Measurements from ENCODE around the gene EWSR1.

The EWSR1 gene

GRCh38 chr22:29253561-29254285 is 14.3 kb upstream of the EWSR1 start:
- in situ Hi-C loops (cut with MboI; ENCODE audit: low pct_unique_long_range_greater_than_20kb, low sequenced_read_pairs, unreplicated experiment) = no loop called here
- no peak for TF ChIP-seq CTCF (IDR thresholded peaks at IDR 0.05; ENCODE audit: extremely low read depth, insufficient read depth, missing control alignments)
- no peak for DNase-seq (ENCODE audit: low spot score)

- no peak for TF ChIP-seq CTCF (IDR thresholded peaks at IDR 0.05; ENCODE audit: extremely low read depth, insufficient read depth, missing control alignments)
- no peak for DNase-seq (ENCODE audit: low spot score)
- in situ Hi-C loops (cut with MboI; ENCODE audit: low pct_unique_long_range_greater_than_20kb, low sequenced_read_pairs, unreplicated experiment) = no loop called here
These were observed 13.8 kb upstream of the EWSR1 start for GRCh38 chr22:29254286-29254660.

GRCh38 chr22:29255064-29255621 is 12.9 kb upstream of the EWSR1 start:
- no peak for TF ChIP-seq CTCF (IDR thresholded peaks at IDR 0.05; ENCODE audit: extremely low read depth, insufficient read depth, missing control alignments)
- no peak for DNase-seq (ENCODE audit: low spot score)
- in situ Hi-C loops (cut with MboI; ENCODE audit: low pct_unique_long_range_greater_than_20kb, low sequenced_read_pairs, unreplicated experiment) = no loop called here

- no peak for TF ChIP-seq CTCF (IDR thresholded peaks at IDR 0.05; ENCODE audit: extremely low read depth, insufficient read depth, missing control alignments)
- DNase-seq (ENCODE audit: low spot score) = no peak
- in situ Hi-C loops (cut with MboI; ENCODE audit: low pct_unique_long_range_greater_than_20kb, low sequenced_read_pairs, unreplicated experiment) = no loop called here
These were observed 11.3 kb upstream of the EWSR1 start for GRCh38 chr22:29256606-29257325.

GRCh38 chr22:29257751-29258181 is 10.3 kb upstream of the EWSR1 start:
- in situ Hi-C loops (cut with MboI; ENCODE audit: low pct_unique_long_range_greater_than_20kb, low sequenced_read_pairs, unreplicated experiment) = no loop called here
- TF ChIP-seq CTCF (IDR thresholded peaks at IDR 0.05; ENCODE audit: extremely low read depth, insufficient read depth, missing control alignments) = no peak
- DNase-seq (ENCODE audit: low spot score) = no peak

GRCh38 chr22:29258407-29259252 is 9.4 kb upstream of the EWSR1 start:
- TF ChIP-seq CTCF (IDR thresholded peaks at IDR 0.05; ENCODE audit: extremely low read depth, insufficient read depth, missing control alignments) = no peak
- in situ Hi-C loops (cut with MboI; ENCODE audit: low pct_unique_long_range_greater_than_20kb, low sequenced_read_pairs, unreplicated experiment) = no loop called here
- no peak for DNase-seq (ENCODE audit: low spot score)

All from GM13977 (cell line).